Body of pancreas (tissue), 4 donors: ENCODE data around the gene ADAD2. TPM values are rescaled to one million over a fixed set of nuclear protein-coding genes. Genes with fewer than 3 reads are reported as not detected.

ENCODE experiments used
- ATAC-seq: fragments of 150-250 bp; one replicate; pipeline ENCODE4 v1.9.1; 2016
- DNase-seq, 4 donors: peaks; one replicate each; pipeline ENCODE4 v3.0.0-alpha.2; 2019
- H3K27ac ChIP-seq, 4 donors: fragments of 200-600 bp; sonication (generic); 1 replicate in 3 of 4; 2 replicates in 1 of 4; pipeline versions ENCODE4 v1.5.1 to v1.6.1; 2016 to 2019; ENCODE audit warnings: mild to moderate bottlenecking in 1 of 4, mixed read lengths in 1 of 4, moderate library complexity in 1 of 4
- H3K27me3 ChIP-seq, 2 donors: fragments of 200-600 bp; sonication (generic); one replicate each; pipeline ENCODE4 v1.6.0; 2016; ENCODE audit warnings: mild to moderate bottlenecking in 1 of 2
- H3K36me3 ChIP-seq, 2 donors: fragments of 200-600 bp; sonication (generic); replicated peaks in 1 of 2; 2 replicates each; pipeline ENCODE4 v1.5.1; 2016; ENCODE audit warnings: low read depth in 2 of 2; ENCODE audit not compliant: insufficient read depth in 1 of 2
- H3K4me1 ChIP-seq: fragments of 200-600 bp; sonication (generic); one replicate; pipeline ENCODE4 v1.6.0; 2016
- H3K4me3 ChIP-seq, 2 donors: fragments of 200-600 bp; sonication (generic); 1 replicate in 1 of 2; 2 replicates in 1 of 2; pipeline ENCODE4 v1.5.1; 2016 to 2019
- H3K9me3 ChIP-seq, 3 donors: fragments of 200-600 bp; sonication (generic); 1 replicate in 2 of 3; 2 replicates in 1 of 3; pipeline ENCODE4 v1.5.1; 2016
- POLR2A ChIP-seq, 3 donors: fragments of 450-650 bp; IDR thresholded peaks; one replicate each; pipeline ENCODE4 v1.6.1; 2016; ENCODE audit warnings: antibody characterized with exemption in 3 of 3, mild to moderate bottlenecking in 2 of 3
- WGBS, 2 donors: methylation state at CpG; one replicate each; pipeline ENCODE4 v1.1.5; 2017; 5-methylcytosine and 5-hydroxymethylcytosine counted together
- intact Hi-C: fragments of 100-400 bp; cut with DNase I; formaldehyde crosslinking; loops from one replicate; pipeline ENCODE4 v1.15.1; 2023
- total RNA-seq, 2 donors: library from RNA; depleted of rRNA; stranded (reverse); fragments of >200 nt; gene quantifications; one replicate each; pipeline ENCODE4 v1.1.0, GENCODE V29; 2016
- TF ChIP-seq, protein P1 (sequence below), 7 experiments: fragments of 450-650 bp in 4 of 7; fragments of 200-600 bp in 3 of 7; sonication (generic) in 3 of 7; IDR thresholded peaks; one replicate each; pipeline ENCODE4 v1.5.1; 2016 to 2019; ENCODE audit warnings: antibody characterized with exemption in 7 of 7

Gene ADAD2
- total RNA-seq, 2 donors from 2014 or later: 4.0 TPM; not detected in 1

DNA sequence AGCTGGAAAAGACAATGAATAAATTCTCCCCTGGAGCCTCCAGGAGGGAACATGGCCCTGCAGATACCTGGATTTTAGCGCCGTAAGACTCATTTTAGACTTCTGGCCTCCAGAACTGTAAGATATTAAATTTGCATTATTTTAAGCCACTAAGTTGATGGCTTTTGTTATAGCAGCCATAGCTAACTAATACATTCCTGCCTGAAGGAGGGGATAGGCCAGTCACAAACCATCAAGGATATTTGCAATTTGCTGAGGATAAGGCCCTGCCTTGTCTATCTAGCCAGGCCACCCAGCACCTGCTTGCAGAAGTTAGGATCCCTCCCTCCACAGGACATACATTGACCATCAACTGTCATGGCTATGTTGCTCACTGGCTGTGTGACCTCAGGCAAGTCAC lies 53.8 kb downstream of the ADAD2 start:
- Histone ChIP-seq H3K9me3 (no peaks in the 10 kb centered on the region), H3K4me1 (no peaks in the 10 kb centered on the region), H3K4me3 (no peak overlapping the region), H3K27me3 (peaks cover 0 to 7% of the 10 kb centered on the region in 2 donors), H3K36me3 (no peaks in the 10 kb centered on the region), H3K27ac (no peak overlapping the region)
- no peak for TF ChIP-seq POLR2A (IDR thresholded peaks at IDR 0.05)
- TF ChIP-seq, protein P1, sequence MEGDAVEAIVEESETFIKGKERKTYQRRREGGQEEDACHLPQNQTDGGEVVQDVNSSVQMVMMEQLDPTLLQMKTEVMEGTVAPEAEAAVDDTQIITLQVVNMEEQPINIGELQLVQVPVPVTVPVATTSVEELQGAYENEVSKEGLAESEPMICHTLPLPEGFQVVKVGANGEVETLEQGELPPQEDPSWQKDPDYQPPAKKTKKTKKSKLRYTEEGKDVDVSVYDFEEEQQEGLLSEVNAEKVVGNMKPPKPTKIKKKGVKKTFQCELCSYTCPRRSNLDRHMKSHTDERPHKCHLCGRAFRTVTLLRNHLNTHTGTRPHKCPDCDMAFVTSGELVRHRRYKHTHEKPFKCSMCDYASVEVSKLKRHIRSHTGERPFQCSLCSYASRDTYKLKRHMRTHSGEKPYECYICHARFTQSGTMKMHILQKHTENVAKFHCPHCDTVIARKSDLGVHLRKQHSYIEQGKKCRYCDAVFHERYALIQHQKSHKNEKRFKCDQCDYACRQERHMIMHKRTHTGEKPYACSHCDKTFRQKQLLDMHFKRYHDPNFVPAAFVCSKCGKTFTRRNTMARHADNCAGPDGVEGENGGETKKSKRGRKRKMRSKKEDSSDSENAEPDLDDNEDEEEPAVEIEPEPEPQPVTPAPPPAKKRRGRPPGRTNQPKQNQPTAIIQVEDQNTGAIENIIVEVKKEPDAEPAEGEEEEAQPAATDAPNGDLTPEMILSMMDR (IDR thresholded peaks at IDR 0.05): no peak
- 94 to 100% methylated on average over 2 of the region's 2 CpGs for WGBS, 2 donors
- intact Hi-C loops: no loop called here
- no peak for DNase-seq
- ATAC-seq: no peak

DNA sequence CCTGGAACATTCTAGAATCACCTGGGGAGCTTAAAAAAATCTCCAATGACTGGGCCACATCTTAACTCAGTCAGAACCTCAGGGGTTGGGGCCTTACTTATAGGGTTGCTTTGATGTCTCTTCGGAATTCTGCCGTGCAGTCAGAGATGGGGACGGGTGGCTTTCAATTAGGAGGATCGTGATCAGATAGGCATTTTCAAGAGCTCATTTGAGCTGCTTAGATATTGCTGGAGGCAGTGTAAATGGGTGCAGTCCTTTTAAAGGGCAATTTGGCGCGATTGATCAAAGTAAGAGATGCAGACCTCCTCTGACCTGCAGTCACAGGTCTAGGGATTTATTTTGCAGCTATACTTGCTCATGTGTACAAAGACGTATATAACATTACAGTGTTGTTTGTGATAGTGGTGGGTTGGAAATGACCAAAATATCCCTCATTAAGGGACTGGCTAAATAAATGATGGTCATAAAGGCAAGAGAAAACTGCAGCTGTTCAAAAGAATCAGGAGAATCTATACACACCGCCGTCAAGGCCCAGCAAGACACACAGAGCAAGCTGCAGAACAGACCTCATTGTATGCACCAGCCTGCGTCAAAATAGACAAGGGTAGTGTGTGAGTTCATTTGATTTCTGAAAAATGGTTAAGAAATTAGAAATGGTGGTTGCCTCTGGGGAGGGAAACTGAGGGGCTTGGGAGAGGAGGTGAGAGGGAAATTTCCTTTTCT lies 55.2 kb downstream of the ADAD2 start:
- H3K9me3 ChIP-seq: no peaks in the 10 kb centered on the region

DNA sequence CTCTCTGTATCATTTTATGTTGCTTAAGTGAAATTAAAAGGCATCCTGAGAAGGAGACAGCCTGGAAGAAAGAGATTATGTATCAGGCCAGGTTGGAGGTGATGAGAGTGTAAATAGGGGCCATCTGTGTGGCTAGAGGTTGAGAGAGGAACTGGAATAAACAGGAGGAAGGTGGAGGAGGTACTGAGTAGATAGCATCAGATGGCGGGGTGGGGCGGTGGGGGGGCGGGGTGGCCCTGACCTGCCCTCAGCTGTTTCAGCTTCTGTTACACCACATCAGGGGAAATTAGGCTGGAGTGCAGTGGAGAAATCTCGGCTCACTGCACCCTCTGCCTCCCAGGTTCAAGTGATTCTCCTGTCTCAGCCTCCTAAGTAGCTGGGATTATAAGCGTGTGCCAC lies 55.7 kb downstream of the ADAD2 start:
- Histone ChIP-seq H3K27ac (no peak overlapping the region), H3K4me3 (no peak overlapping the region), H3K27me3 (peaks cover 0 to 7% of the 10 kb centered on the region in 2 donors), H3K36me3 (no peaks in the 10 kb centered on the region), H3K9me3 (no peaks in the 10 kb centered on the region), H3K4me1 (no peaks in the 10 kb centered on the region)
- TF ChIP-seq POLR2A (IDR thresholded peaks at IDR 0.05): no peak
- TF ChIP-seq, protein P1 (IDR thresholded peaks at IDR 0.05): no peak
- DNase-seq (no peak), ATAC-seq (no peak)
- WGBS, 2 donors: 59 to 74% methylated on average over 4 of the region's 5 CpGs
- intact Hi-C loops: no loop called here

More for the DNA sequence above, 55.2 kb downstream of the ADAD2 start:
- ATAC-seq (no peak), DNase-seq (no peak)
- Histone ChIP-seq H3K36me3 (no peaks in the 10 kb centered on the region), H3K27ac (no peak overlapping the region), H3K4me3 (no peak overlapping the region), H3K27me3 (peaks cover 0 to 7% of the 10 kb centered on the region in 2 donors), H3K4me1 (no peaks in the 10 kb centered on the region)
- intact Hi-C loops: no loop called here
- WGBS, 2 donors: 61 to 68% methylated on average over 10 of the region's 10 CpGs
- TF ChIP-seq POLR2A (IDR thresholded peaks at IDR 0.05): no peak
- TF ChIP-seq, protein P1 (IDR thresholded peaks at IDR 0.05): no peak

Other genes with a start within 250 kb of the ADAD2 start
- 1 to 10 TPM; 4.0 to 5.2 TPM for gene OSGIN1, start 237.9 kb upstream of the ADAD2 start, total RNA-seq
- gene NECAB2, start 222.9 kb upstream of the ADAD2 start, total RNA-seq: 1 to 10 TPM; 1.0 to 3.6 TPM
- not detected for gene SLC38A8, start 148.4 kb upstream of the ADAD2 start, total RNA-seq
- 10 to 100 TPM; 58.9 to 75.5 TPM for gene MBTPS1, start 74.2 kb upstream of the ADAD2 start, total RNA-seq
- 1 to 10 TPM; 6.3 to 8.0 TPM for gene HSDL1, start 46.0 kb upstream of the ADAD2 start, total RNA-seq
- 1 to 10 TPM in 1 of 2 donors, under 1 TPM in 1; 0.99 to 1.3 TPM for gene DNAAF1, start 45.8 kb upstream of the ADAD2 start, total RNA-seq
- gene TAF1C, start 4.1 kb upstream of the ADAD2 start, total RNA-seq: 10 to 100 TPM; 33.5 to 80.8 TPM
- not detected for gene KCNG4, start 48.9 kb downstream of the ADAD2 start, total RNA-seq
- gene WFDC1, start 103.7 kb downstream of the ADAD2 start, total RNA-seq: 1 to 10 TPM in 1 of 2 donors, under 1 TPM in 1; 0.78 to 2.3 TPM
- 10 to 100 TPM in 1 of 2 donors, 1 to 10 TPM in 1; 2.1 to 18.1 TPM for gene ATP2C2, start 177.4 kb downstream of the ADAD2 start, total RNA-seq